HG03521 (cell line): ENCODE measurements around the gene CENPB.

ENCODE experiments used
- ATAC-seq: cut with Tn5 transposase; IDR thresholded peaks from one replicate; pipeline ENCODE4 v1.9.1; 2021; ENCODE audit warnings: mild to moderate bottlenecking, moderate library complexity; ENCODE audit not compliant: unreplicated experiment

The CENPB gene

GRCh38 chr20:3767427-3768341 is 18.9 kb downstream of the CENPB start, which contains the start of gene ADISSP:
TSS of gene ADISSP (minus strand) at chr20:3767753. CDS start at chr20:3760100, 7,653 bp downstream.
- ATAC-seq: peak; percentile 93

- no peak for ATAC-seq
Observed at GRCh38 chr20:3767110-3767426, 19.5 kb downstream of the CENPB start.

- no peak for ATAC-seq
Observed at GRCh38 chr20:3766422-3767109, 20.0 kb downstream of the CENPB start.

- ATAC-seq: no peak
Observed at GRCh38 chr20:3765171-3765882, 21.2 kb downstream of the CENPB start.

GRCh38 chr20:3764659-3765058 is 21.9 kb downstream of the CENPB start:
- ATAC-seq: no peak

- no peak for ATAC-seq
Observed at GRCh38 chr20:3763671-3764601, 22.6 kb downstream of the CENPB start.

- no peak for ATAC-seq
Observed at GRCh38 chr20:3760655-3761348, 25.7 kb downstream of the CENPB start.

- ATAC-seq: no peak
Observed at GRCh38 chr20:3759884-3760283, 26.7 kb downstream of the CENPB start.

GRCh38 chr20:3759316-3759823 is 27.2 kb downstream of the CENPB start:
- ATAC-seq: no peak

- no peak for ATAC-seq
Observed at GRCh38 chr20:3758566-3758965, 28.0 kb downstream of the CENPB start.

GRCh38 chr20:3757268-3757667 is 29.3 kb downstream of the CENPB start:
- no peak for ATAC-seq

GRCh38 chr20:3755814-3756480 is 30.6 kb downstream of the CENPB start:
- no peak for ATAC-seq

GRCh38 chr20:3755269-3755668 is 31.3 kb downstream of the CENPB start:
- no peak for ATAC-seq

GRCh38 chr20:3754276-3754630 is 32.3 kb downstream of the CENPB start:
- ATAC-seq: no peak

GRCh38 chr20:3753501-3754275 is 32.9 kb downstream of the CENPB start:
- ATAC-seq: no peak

GRCh38 chr20:3753098-3753497 is 33.4 kb downstream of the CENPB start:
- ATAC-seq: no peak

- no peak for ATAC-seq
Observed at GRCh38 chr20:3752386-3752759, 34.2 kb downstream of the CENPB start.

GRCh38 chr20:3751675-3752385 is 34.7 kb downstream of the CENPB start:
- no peak for ATAC-seq
